SU-DHL-6 (cell line): ENCODE measurements around the gene PCDHA8.
"Not testable (repeated sequence)": the region's sequence is repeated elsewhere in the genome, so short reads cannot be mapped to it uniquely, and the experiment has no call there.

Source experiments
- H2AFZ ChIP-seq: fragments of 200-600 bp; sonication (generic); 2 replicates; pipeline ENCODE4 v1.6.1; 2014; ENCODE audit warnings: low read depth, mild to moderate bottlenecking, moderate library complexity, mixed read lengths, antibody characterized with exemption, low read length; ENCODE audit not compliant: severe bottlenecking
- H3F3A ChIP-seq: fragments of 200-600 bp; shearing (Covaris generic); 2 replicates; pipeline ENCODE4 v1.6.0; 2016; ENCODE audit warnings: antibody characterized with exemption, mild to moderate bottlenecking; ENCODE audit not compliant: insufficient read depth
- H3K27ac ChIP-seq: fragments of 200-600 bp; sonication (generic); 2 replicates; pipeline ENCODE4 v1.5.1; 2016; ENCODE audit warnings: low read depth, mild to moderate bottlenecking, low read length, moderate library complexity, mixed read lengths
- H3K27me3 ChIP-seq: fragments of 200-600 bp; sonication (generic), shearing (Covaris generic); 2 replicates; pipeline ENCODE4 v1.6.0; 2014; ENCODE audit warnings: mild to moderate bottlenecking, low read length
- H3K36me3 ChIP-seq: fragments of 200-600 bp; sonication (generic); 2 replicates; pipeline ENCODE4 v1.6.1; 2014; ENCODE audit warnings: mild to moderate bottlenecking, low read length, mixed read lengths
- H3K4me2 ChIP-seq: fragments of 300-600, 200-600 bp; shearing (Covaris generic), sonication (generic); 2 replicates; pipeline ENCODE4 v1.6.0; 2014; ENCODE audit warnings: low read length, low read depth, mild to moderate bottlenecking; ENCODE audit not compliant: poor library complexity, severe bottlenecking
- H3K4me3 ChIP-seq: fragments of 200-600 bp; sonication (generic); 2 replicates; pipeline ENCODE4 v1.5.1; 2014; ENCODE audit warnings: antibody characterized with exemption, low read length, mild to moderate bottlenecking, mixed read lengths; ENCODE audit not compliant: insufficient read depth, poor library complexity, severe bottlenecking
- H3K79me2 ChIP-seq: fragments of 200-600 bp; sonication (generic); 2 replicates; pipeline ENCODE4 v1.6.1; 2014; ENCODE audit warnings: mild to moderate bottlenecking, low read length, moderate library complexity; ENCODE audit not compliant: insufficient read depth
- H3K9ac ChIP-seq: fragments of 200-600 bp; sonication (generic); 2 replicates; pipeline ENCODE4 v1.7.0; 2014; ENCODE audit warnings: mild to moderate bottlenecking, low read length
- H3K9me2 ChIP-seq: fragments of 200-600 bp; sonication (generic); replicated peaks from 2 replicates; pipeline ENCODE4 v1.6.1; 2014; ENCODE audit warnings: low read length; ENCODE audit not compliant: insufficient read depth
- H3K9me3 ChIP-seq: fragments of 200-600 bp; sonication (generic); 2 replicates; pipeline ENCODE4 v1.6.1; 2014; ENCODE audit warnings: low read length, mixed read lengths; ENCODE audit not compliant: insufficient read depth
- H4K20me1 ChIP-seq: fragments of 200-600 bp; sonication (generic); 2 replicates; pipeline ENCODE4 v1.6.1; 2014; ENCODE audit warnings: low read depth, mild to moderate bottlenecking, antibody characterized with exemption, low read length, moderate library complexity, mixed read lengths
- EZH2phosphoT487 ChIP-seq: fragments of 200-600 bp; sonication (generic), shearing (Covaris generic); conservative IDR thresholded peaks from 2 replicates; pipeline ENCODE4 v1.6.1; 2018; ENCODE audit warnings: mild to moderate bottlenecking, antibody characterized with exemption, low read length, moderate library complexity, mixed read lengths
- TF ChIP-seq, protein P1 (sequence below): fragments of 200-600 bp; sonication (generic); IDR thresholded peaks from one replicate; pipeline ENCODE4 v1.5.1; 2017; ENCODE audit warnings: antibody characterized with exemption, mild to moderate bottlenecking, low read length, moderate library complexity; ENCODE audit not compliant: insufficient read depth, poor library complexity, severe bottlenecking

The PCDHA8 gene

DNA sequence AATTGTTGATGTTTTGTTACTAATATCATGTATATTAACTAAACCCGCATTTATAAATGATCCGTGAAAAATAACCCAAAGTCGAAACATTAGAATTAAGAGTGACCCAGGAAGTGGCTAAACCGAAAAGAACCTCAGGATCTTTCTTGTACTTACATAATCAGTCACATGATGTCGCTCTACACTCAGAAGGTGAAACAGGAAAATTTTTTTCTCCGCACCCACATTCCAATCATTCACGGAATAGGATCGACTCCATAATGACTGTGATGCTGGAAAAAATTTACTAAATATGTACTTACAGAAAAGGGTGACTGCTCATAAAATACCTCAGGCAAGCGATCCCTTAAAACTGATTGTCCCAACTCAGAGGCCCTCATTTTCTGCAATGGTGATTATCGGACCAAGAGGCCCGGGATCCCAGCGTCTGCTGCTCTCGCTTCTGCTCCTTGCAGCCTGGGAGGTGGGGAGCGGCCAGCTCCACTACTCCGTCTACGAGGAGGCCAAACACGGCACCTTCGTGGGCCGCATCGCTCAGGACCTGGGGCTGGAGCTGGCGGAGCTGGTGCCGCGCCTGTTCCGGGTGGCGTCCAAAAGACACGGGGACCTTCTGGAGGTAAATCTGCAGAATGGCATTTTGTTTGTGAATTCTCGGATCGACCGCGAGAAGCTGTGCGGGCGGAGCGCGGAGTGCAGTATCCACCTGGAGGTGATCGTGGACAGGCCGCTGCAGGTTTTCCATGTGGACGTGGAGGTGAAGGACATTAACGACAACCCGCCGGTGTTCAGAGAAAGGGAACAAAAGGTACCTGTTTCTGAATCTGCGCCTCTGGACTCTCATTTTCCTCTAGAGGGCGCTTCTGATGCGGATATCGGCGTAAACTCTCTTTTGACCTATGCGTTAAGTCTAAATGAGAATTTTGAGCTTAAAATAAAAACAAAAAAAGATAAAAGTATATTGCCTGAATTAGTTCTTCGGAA, 34.4 kb downstream of the PCDHA8 start, which contains the start of gene PCDHA12:
PCDHA12 (plus strand) TSS at position 224 of the 981 bp plus-strand sequence; CDS start at position 389, 165 bp downstream.
- no peaks in the 10 kb centered on the region for H3K9me2 ChIP-seq
- no peak within 1 kb of the TSS for H3K4me2 ChIP-seq
- no peaks in the 10 kb centered on the region for H3K79me2 ChIP-seq
- no peak within 1 kb of the TSS for H3K27ac ChIP-seq
- no peak within 1 kb of the TSS for H3K4me3 ChIP-seq
- TF ChIP-seq EZH2phosphoT487: no peak
- no peak within 1 kb of the TSS for H2AFZ ChIP-seq
- H3K9ac ChIP-seq: no peak within 1 kb of the TSS
- no peaks in the 10 kb centered on the region for H3F3A ChIP-seq
- H4K20me1 ChIP-seq: no peaks in the 10 kb centered on the region
- H3K36me3 ChIP-seq: no peaks in the 10 kb centered on the region
- no peaks in the 10 kb centered on the region for H3K9me3 ChIP-seq
- no peaks in the 10 kb centered on the region for H3K27me3 ChIP-seq

DNA sequence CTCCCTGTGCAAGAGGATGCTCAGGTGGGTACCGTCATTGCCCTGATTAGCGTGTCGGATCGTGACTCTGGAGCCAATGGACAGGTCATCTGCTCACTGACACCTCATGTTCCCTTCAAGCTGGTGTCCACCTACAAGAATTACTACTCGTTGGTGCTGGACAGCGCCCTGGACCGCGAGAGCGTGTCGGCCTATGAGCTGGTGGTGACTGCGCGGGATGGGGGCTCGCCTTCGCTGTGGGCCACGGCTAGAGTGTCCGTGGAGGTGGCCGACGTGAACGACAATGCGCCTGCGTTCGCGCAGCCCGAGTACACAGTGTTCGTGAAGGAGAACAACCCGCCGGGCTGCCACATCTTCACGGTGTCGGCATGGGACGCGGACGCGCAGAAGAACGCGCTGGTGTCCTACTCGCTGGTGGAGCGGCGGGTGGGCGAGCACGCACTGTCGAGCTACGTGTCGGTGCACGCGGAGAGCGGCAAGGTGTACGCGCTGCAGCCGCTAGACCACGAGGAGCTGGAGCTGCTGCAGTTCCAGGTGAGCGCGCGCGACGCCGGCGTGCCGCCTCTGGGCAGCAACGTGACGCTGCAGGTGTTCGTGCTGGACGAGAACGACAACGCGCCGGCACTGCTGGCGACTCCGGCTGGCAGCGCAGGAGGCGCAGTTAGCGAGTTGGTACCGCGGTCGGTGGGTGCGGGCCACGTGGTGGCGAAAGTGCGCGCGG, 35.7 kb downstream of the PCDHA8 start:
- not testable (repeated sequence) for H3K9me3 ChIP-seq, H3F3A ChIP-seq, H3K27ac ChIP-seq, H3K9me2 ChIP-seq, H3K79me2 ChIP-seq, H3K4me3 ChIP-seq, H3K9ac ChIP-seq, H3K36me3 ChIP-seq, H3K4me2 ChIP-seq, H3K27me3 ChIP-seq, H2AFZ ChIP-seq, H4K20me1 ChIP-seq

- H2AFZ ChIP-seq: no peak overlapping the region
- no peaks in the 10 kb centered on the region for H3K9me3 ChIP-seq
- H3K9ac ChIP-seq: no peak overlapping the region
- H3K4me3 ChIP-seq: no peak overlapping the region
- no peaks in the 10 kb centered on the region for H3K9me2 ChIP-seq
- H3K27me3 ChIP-seq: no peaks in the 10 kb centered on the region
- H3K27ac ChIP-seq: no peak overlapping the region
- H3K79me2 ChIP-seq: no peaks in the 10 kb centered on the region
- H3K36me3 ChIP-seq: no peaks in the 10 kb centered on the region
- no peaks in the 10 kb centered on the region for H3F3A ChIP-seq
- H3K4me2 ChIP-seq: no peak overlapping the region
- TF ChIP-seq EZH2phosphoT487: no peak
- TF ChIP-seq, protein P1, sequence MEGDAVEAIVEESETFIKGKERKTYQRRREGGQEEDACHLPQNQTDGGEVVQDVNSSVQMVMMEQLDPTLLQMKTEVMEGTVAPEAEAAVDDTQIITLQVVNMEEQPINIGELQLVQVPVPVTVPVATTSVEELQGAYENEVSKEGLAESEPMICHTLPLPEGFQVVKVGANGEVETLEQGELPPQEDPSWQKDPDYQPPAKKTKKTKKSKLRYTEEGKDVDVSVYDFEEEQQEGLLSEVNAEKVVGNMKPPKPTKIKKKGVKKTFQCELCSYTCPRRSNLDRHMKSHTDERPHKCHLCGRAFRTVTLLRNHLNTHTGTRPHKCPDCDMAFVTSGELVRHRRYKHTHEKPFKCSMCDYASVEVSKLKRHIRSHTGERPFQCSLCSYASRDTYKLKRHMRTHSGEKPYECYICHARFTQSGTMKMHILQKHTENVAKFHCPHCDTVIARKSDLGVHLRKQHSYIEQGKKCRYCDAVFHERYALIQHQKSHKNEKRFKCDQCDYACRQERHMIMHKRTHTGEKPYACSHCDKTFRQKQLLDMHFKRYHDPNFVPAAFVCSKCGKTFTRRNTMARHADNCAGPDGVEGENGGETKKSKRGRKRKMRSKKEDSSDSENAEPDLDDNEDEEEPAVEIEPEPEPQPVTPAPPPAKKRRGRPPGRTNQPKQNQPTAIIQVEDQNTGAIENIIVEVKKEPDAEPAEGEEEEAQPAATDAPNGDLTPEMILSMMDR: no peak
- H4K20me1 ChIP-seq: no peaks in the 10 kb centered on the region
Measured at GRCh38 chr5:140877262-140877581, 36.2 kb downstream of the PCDHA8 start.

GRCh38 chr5:140881889-140882590, 41.1 kb downstream of the PCDHA8 start, which contains the start of gene PCDHA13:
TSS of gene PCDHA13 (plus strand) at chr5:140882124. CDS start at chr5:140882269, 145 bp downstream.
- H3K27ac ChIP-seq: no peak within 1 kb of the TSS
- no peaks in the 10 kb centered on the region; the same call in 1 of the 2 replicates for H3F3A ChIP-seq
- no peaks in the 10 kb centered on the region for H3K9me3 ChIP-seq
- H2AFZ ChIP-seq: no peak within 1 kb of the TSS
- TF ChIP-seq, protein P1: no peak
- TF ChIP-seq EZH2phosphoT487: no peak
- no peaks in the 10 kb centered on the region for H3K36me3 ChIP-seq
- H3K27me3 ChIP-seq: no peaks in the 10 kb centered on the region
- H3K4me3 ChIP-seq: no peak within 1 kb of the TSS
- no peaks in the 10 kb centered on the region for H4K20me1 ChIP-seq
- no peak within 1 kb of the TSS for H3K9ac ChIP-seq
- H3K9me2 ChIP-seq: no peaks in the 10 kb centered on the region
- H3K4me2 ChIP-seq: no peak within 1 kb of the TSS
- H3K79me2 ChIP-seq: no peaks in the 10 kb centered on the region
